Dendritic cell treated with granulocyte-macrophage colony-stimulating factor and Interleukin-4, amounts not matched to agents 40 ng/mL and 50 ng/mL, for 4 days (primary cell): Measurements from ENCODE around the gene GNPTAB.
A peak's percentile ranks its signal among the peaks of the same experiment; 100 is the strongest.
"Not testable (repeated sequence)": the region's sequence is repeated elsewhere in the genome, so short reads cannot be mapped to it uniquely, and the experiment has no call there.

Experiments used
- H3K27ac Mint-ChIP-seq: one replicate; pipeline ENCODE4 v1.8.0; 2022; ENCODE audit warnings: mild to moderate bottlenecking, mixed read lengths
- H3K27me3 Mint-ChIP-seq: one replicate; pipeline ENCODE4 v1.8.0; 2022; ENCODE audit warnings: mild to moderate bottlenecking, mixed read lengths
- H3K36me3 Mint-ChIP-seq: one replicate; pipeline ENCODE4 v1.8.0; 2022; ENCODE audit warnings: low read depth, mixed read lengths
- H3K4me1 Mint-ChIP-seq: one replicate; pipeline ENCODE4 v1.8.0; 2022; ENCODE audit warnings: low read depth, mixed read lengths
- H3K4me3 Mint-ChIP-seq: one replicate; pipeline ENCODE4 v1.8.0; 2022; ENCODE audit warnings: mild to moderate bottlenecking, moderate library complexity, mixed read lengths
- H3K9me3 Mint-ChIP-seq: one replicate; pipeline ENCODE4 v1.8.0; 2022; ENCODE audit warnings: mixed read lengths
- intact Hi-C: fragments of 100-400 bp; cut with micrococcal nuclease; formaldehyde crosslinking; loops from one replicate; pipeline ENCODE4 v1.15.0; 2022

GNPTAB gene

GRCh38 chr12:101830367-101831325 lies at the start of gene GNPTAB:
GNPTAB (minus strand) TSS chr12:101830959; CDS start chr12:101830675, 284 bp downstream.
- H3K27ac Mint-ChIP-seq, result peak within 1 kb of the TSS; percentile 85
- H3K27me3 Mint-ChIP-seq, result no peaks in the 10 kb centered on the region
- intact Hi-C loops, result loop anchor here (1.0 to 2.0 kb wide), 3 partner anchors 27 to 422 kb away; no protein-coding TSS in a partner anchor
- peak within 1 kb of the TSS; percentile 97 for H3K4me3 Mint-ChIP-seq
- peaks cover 32% of the 10 kb centered on the region for H3K4me1 Mint-ChIP-seq
- H3K36me3 Mint-ChIP-seq, result peaks cover 9% of the 10 kb centered on the region
- H3K9me3 Mint-ChIP-seq, result no peaks in the 10 kb centered on the region

- Mint-ChIP-seq H3K9me3 (no peaks in the 10 kb centered on the region), H3K27ac (peak overlapping the region; percentile 92), H3K4me1 (peaks cover 59% of the 10 kb centered on the region), H3K36me3 (peaks cover 23% of the 10 kb centered on the region), H3K4me3 (peak overlapping the region; percentile 83), H3K27me3 (no peaks in the 10 kb centered on the region)
- intact Hi-C loops, result no loop called here
Measured at GRCh38 chr12:101878243-101878821, 47.6 kb upstream of the GNPTAB start.

- H3K27ac Mint-ChIP-seq, result peak overlapping the region; percentile 92
- intact Hi-C loops, result loop anchor here (2.0 kb wide), 1 partner anchor 19 kb away; no protein-coding TSS in a partner anchor
- H3K4me3 Mint-ChIP-seq, result peak overlapping the region; percentile 83
- no peaks in the 10 kb centered on the region for H3K27me3 Mint-ChIP-seq
- H3K4me1 Mint-ChIP-seq, result peaks cover 59% of the 10 kb centered on the region
- peaks cover 23% of the 10 kb centered on the region for H3K36me3 Mint-ChIP-seq
- H3K9me3 Mint-ChIP-seq, result no peaks in the 10 kb centered on the region
Measured at GRCh38 chr12:101877806-101878242, 47.1 kb upstream of the GNPTAB start.

GRCh38 chr12:101876861-101877805 lies 46.4 kb upstream of the GNPTAB start, which contains the start of gene DRAM1:
DRAM1 (plus strand) TSS chr12:101877580; CDS start chr12:101877790, 210 bp downstream.
- Mint-ChIP-seq H3K9me3 (no peaks in the 10 kb centered on the region), H3K27ac (peak within 1 kb of the TSS; percentile 92)

GRCh38 chr12:101876322-101876860 lies 45.6 kb upstream of the GNPTAB start:
- Mint-ChIP-seq H3K4me1 (peaks cover 55% of the 10 kb centered on the region), H3K9me3 (no peaks in the 10 kb centered on the region), H3K4me3 (peak overlapping the region; percentile 83), H3K27ac (peak overlapping the region; percentile 92), H3K27me3 (no peaks in the 10 kb centered on the region), H3K36me3 (peaks cover 18% of the 10 kb centered on the region)
- intact Hi-C loops, result loop anchor here (2.0 kb wide), 1 partner anchor 18 kb away; no protein-coding TSS in a partner anchor

More at GRCh38 chr12:101876861-101877805, 46.4 kb upstream of the GNPTAB start, which contains the start of gene DRAM1:
- intact Hi-C loops, result loop anchor here (2.0 kb wide), 1 partner anchor 18 kb away; no protein-coding TSS in a partner anchor
- peaks cover 59% of the 10 kb centered on the region for H3K4me1 Mint-ChIP-seq
- peaks cover 23% of the 10 kb centered on the region for H3K36me3 Mint-ChIP-seq
- H3K4me3 Mint-ChIP-seq, result peak within 1 kb of the TSS; percentile 83
- no peaks in the 10 kb centered on the region for H3K27me3 Mint-ChIP-seq

GRCh38 chr12:101875162-101875561 lies 44.4 kb upstream of the GNPTAB start:
- Mint-ChIP-seq H3K4me1 (peaks cover 43% of the 10 kb centered on the region), H3K9me3 (no peaks in the 10 kb centered on the region), H3K27ac (peak overlapping the region; percentile 92), H3K4me3 (no peak overlapping the region), H3K27me3 (no peaks in the 10 kb centered on the region), H3K36me3 (peaks cover 9% of the 10 kb centered on the region)
- intact Hi-C loops, result no loop called here

- peaks cover 28% of the 10 kb centered on the region for H3K4me1 Mint-ChIP-seq
- no peak overlapping the region for H3K4me3 Mint-ChIP-seq
- H3K27me3 Mint-ChIP-seq, result no peaks in the 10 kb centered on the region
- H3K36me3 Mint-ChIP-seq, result no peaks in the 10 kb centered on the region
- intact Hi-C loops, result no loop called here
- peak overlapping the region; percentile 34 for H3K27ac Mint-ChIP-seq
- H3K9me3 Mint-ChIP-seq, result no peaks in the 10 kb centered on the region
Measured at GRCh38 chr12:101870925-101871324, 40.2 kb upstream of the GNPTAB start.

- H3K27me3 Mint-ChIP-seq, H3K27ac Mint-ChIP-seq, H3K4me3 Mint-ChIP-seq, H3K36me3 Mint-ChIP-seq, intact Hi-C loops: not testable (repeated sequence)
- H3K9me3 Mint-ChIP-seq, result peaks cover 13% of the 10 kb centered on the region
- peaks cover 26% of the 10 kb centered on the region for H3K4me1 Mint-ChIP-seq
Measured at GRCh38 chr12:101867619-101868018, 36.9 kb upstream of the GNPTAB start.

GRCh38 chr12:101866615-101867373 lies 36.0 kb upstream of the GNPTAB start:
- intact Hi-C loops, result no loop called here
- H3K36me3 Mint-ChIP-seq, result no peaks in the 10 kb centered on the region
- peaks cover 26% of the 10 kb centered on the region for H3K4me1 Mint-ChIP-seq
- H3K9me3 Mint-ChIP-seq, result peaks cover 13% of the 10 kb centered on the region
- peak overlapping the region; percentile 81 for H3K27ac Mint-ChIP-seq
- no peaks in the 10 kb centered on the region for H3K27me3 Mint-ChIP-seq
- H3K4me3 Mint-ChIP-seq, result no peak overlapping the region

GRCh38 chr12:101863981-101864380 lies 33.2 kb upstream of the GNPTAB start:
- Mint-ChIP-seq H3K27ac (no peak overlapping the region), H3K36me3 (no peaks in the 10 kb centered on the region), H3K27me3 (no peaks in the 10 kb centered on the region), H3K4me1 (peaks cover 47% of the 10 kb centered on the region), H3K9me3 (peaks cover 13% of the 10 kb centered on the region), H3K4me3 (no peak overlapping the region)
- intact Hi-C loops, result no loop called here

GRCh38 chr12:101862245-101862644 lies 31.5 kb upstream of the GNPTAB start:
- peaks cover 13% of the 10 kb centered on the region for H3K9me3 Mint-ChIP-seq
- no peak overlapping the region for H3K4me3 Mint-ChIP-seq
- H3K27ac Mint-ChIP-seq, result peak overlapping the region; percentile 36
- H3K27me3 Mint-ChIP-seq, result no peaks in the 10 kb centered on the region
- intact Hi-C loops, result no loop called here
- no peaks in the 10 kb centered on the region for H3K36me3 Mint-ChIP-seq
- H3K4me1 Mint-ChIP-seq, result peaks cover 48% of the 10 kb centered on the region

- H3K36me3 Mint-ChIP-seq, H3K27ac Mint-ChIP-seq, intact Hi-C loops, H3K4me3 Mint-ChIP-seq, H3K27me3 Mint-ChIP-seq: not testable (repeated sequence)
- Mint-ChIP-seq H3K4me1 (peaks cover 46% of the 10 kb centered on the region), H3K9me3 (peaks cover 13% of the 10 kb centered on the region)
Measured at GRCh38 chr12:101861688-101862087, 30.9 kb upstream of the GNPTAB start.
